Thyroid gland (tissue), 4 donors: ENCODE measurements around the gene MYO3A.

Experiments used
- POLR2A ChIP-seq, 2 donors: fragments of 450-650 bp; IDR thresholded peaks; one replicate each; pipeline ENCODE4 v1.6.1; 2017; ENCODE audit warnings: antibody characterized with exemption in 2 of 2, mild to moderate bottlenecking in 2 of 2, moderate library complexity in 1 of 2
- TF ChIP-seq, protein P1 (sequence below), 6 experiments: fragments of 200-600 bp in 3 of 6; fragments of 450-650 bp in 3 of 6; sonication (generic) in 3 of 6; IDR thresholded peaks; one replicate each; pipeline ENCODE4 v1.5.1; 2016 to 2019; ENCODE audit warnings: antibody characterized with exemption in 6 of 6, mild to moderate bottlenecking in 2 of 6, inconsistent platforms in 1 of 6, moderate library complexity in 1 of 6

- TF ChIP-seq, protein P1, sequence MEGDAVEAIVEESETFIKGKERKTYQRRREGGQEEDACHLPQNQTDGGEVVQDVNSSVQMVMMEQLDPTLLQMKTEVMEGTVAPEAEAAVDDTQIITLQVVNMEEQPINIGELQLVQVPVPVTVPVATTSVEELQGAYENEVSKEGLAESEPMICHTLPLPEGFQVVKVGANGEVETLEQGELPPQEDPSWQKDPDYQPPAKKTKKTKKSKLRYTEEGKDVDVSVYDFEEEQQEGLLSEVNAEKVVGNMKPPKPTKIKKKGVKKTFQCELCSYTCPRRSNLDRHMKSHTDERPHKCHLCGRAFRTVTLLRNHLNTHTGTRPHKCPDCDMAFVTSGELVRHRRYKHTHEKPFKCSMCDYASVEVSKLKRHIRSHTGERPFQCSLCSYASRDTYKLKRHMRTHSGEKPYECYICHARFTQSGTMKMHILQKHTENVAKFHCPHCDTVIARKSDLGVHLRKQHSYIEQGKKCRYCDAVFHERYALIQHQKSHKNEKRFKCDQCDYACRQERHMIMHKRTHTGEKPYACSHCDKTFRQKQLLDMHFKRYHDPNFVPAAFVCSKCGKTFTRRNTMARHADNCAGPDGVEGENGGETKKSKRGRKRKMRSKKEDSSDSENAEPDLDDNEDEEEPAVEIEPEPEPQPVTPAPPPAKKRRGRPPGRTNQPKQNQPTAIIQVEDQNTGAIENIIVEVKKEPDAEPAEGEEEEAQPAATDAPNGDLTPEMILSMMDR (IDR thresholded peaks at IDR 0.05) = no peak
- TF ChIP-seq POLR2A (IDR thresholded peaks at IDR 0.05) = no peak
These were observed 109.4 kb downstream of the MYO3A start for GRCh38 chr10:26043469-26043868.
